RPMI8226 (cell line): ENCODE data around the gene GADL1.

Experiments used
- DNase-seq: peaks from one replicate; pipeline ENCODE4 v3.0.0-alpha.2; 2015

The GADL1 gene

GRCh38 chr3:30875505-30875904 is 19.0 kb downstream of the GADL1 start:
- no peak for DNase-seq

- no peak for DNase-seq
These were observed 20.8 kb downstream of the GADL1 start for GRCh38 chr3:30873671-30874070.

- no peak for DNase-seq
These were observed 21.6 kb downstream of the GADL1 start for GRCh38 chr3:30872879-30873278.

GRCh38 chr3:30871720-30872119 is 22.7 kb downstream of the GADL1 start:
- DNase-seq: no peak

- no peak for DNase-seq
These were observed 29.6 kb downstream of the GADL1 start for GRCh38 chr3:30864836-30865235.

GRCh38 chr3:30864132-30864531 is 30.3 kb downstream of the GADL1 start:
- no peak for DNase-seq

- DNase-seq: no peak
These were observed 32.5 kb downstream of the GADL1 start for GRCh38 chr3:30862004-30862403.

GRCh38 chr3:30858894-30859389 is 35.5 kb downstream of the GADL1 start:
- no peak for DNase-seq

- DNase-seq: no peak
These were observed 38.8 kb downstream of the GADL1 start for GRCh38 chr3:30855400-30856292.

GRCh38 chr3:30852833-30853232 is 41.6 kb downstream of the GADL1 start:
- DNase-seq: no peak

- DNase-seq: no peak
These were observed 46.2 kb downstream of the GADL1 start for GRCh38 chr3:30848087-30848779.

GRCh38 chr3:30847592-30847991 is 46.9 kb downstream of the GADL1 start:
- no peak for DNase-seq

- DNase-seq: no peak
These were observed 48.9 kb downstream of the GADL1 start for GRCh38 chr3:30845606-30846005.

- DNase-seq: no peak
These were observed 50.6 kb downstream of the GADL1 start for GRCh38 chr3:30843877-30844276.

- DNase-seq: no peak
These were observed 58.3 kb downstream of the GADL1 start for GRCh38 chr3:30836141-30836540.

GRCh38 chr3:30835667-30836066 is 58.8 kb downstream of the GADL1 start:
- DNase-seq: no peak

GRCh38 chr3:30832961-30833575 is 61.4 kb downstream of the GADL1 start:
- DNase-seq: no peak

- no peak for DNase-seq
These were observed 67.4 kb downstream of the GADL1 start for GRCh38 chr3:30827080-30827479.

GRCh38 chr3:30826531-30826942 is 67.9 kb downstream of the GADL1 start:
- no peak for DNase-seq

- no peak for DNase-seq
These were observed 75.2 kb downstream of the GADL1 start for GRCh38 chr3:30819067-30819798.

- DNase-seq: no peak
These were observed 80.7 kb downstream of the GADL1 start for GRCh38 chr3:30813734-30814133.

- DNase-seq: no peak
These were observed 83.2 kb downstream of the GADL1 start for GRCh38 chr3:30811151-30811795.
